ENCODE measurements around the gene ANAPC5.

DNA sequence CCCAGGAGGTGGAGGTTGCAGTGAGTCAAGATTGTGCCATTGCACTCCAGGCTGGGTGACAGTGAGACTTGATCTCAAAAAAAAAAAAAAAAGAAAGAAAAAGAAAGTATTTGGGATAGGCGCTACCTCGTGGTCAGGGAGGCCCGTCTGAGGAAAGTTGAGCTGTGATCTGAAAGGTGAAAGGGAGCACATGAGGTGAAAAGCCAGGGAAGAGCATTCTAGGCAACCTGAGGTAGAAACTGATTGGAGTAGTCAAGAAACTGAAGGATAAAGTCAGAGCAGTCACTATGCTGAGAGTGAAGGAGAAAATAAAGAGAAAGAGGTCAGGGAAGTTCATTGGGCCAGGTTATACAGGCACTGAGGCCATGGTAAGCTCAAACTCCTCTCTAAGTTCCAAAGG lies 7.7 kb downstream of the ANAPC5 start:
- TF ChIP-seq, protein P1, sequence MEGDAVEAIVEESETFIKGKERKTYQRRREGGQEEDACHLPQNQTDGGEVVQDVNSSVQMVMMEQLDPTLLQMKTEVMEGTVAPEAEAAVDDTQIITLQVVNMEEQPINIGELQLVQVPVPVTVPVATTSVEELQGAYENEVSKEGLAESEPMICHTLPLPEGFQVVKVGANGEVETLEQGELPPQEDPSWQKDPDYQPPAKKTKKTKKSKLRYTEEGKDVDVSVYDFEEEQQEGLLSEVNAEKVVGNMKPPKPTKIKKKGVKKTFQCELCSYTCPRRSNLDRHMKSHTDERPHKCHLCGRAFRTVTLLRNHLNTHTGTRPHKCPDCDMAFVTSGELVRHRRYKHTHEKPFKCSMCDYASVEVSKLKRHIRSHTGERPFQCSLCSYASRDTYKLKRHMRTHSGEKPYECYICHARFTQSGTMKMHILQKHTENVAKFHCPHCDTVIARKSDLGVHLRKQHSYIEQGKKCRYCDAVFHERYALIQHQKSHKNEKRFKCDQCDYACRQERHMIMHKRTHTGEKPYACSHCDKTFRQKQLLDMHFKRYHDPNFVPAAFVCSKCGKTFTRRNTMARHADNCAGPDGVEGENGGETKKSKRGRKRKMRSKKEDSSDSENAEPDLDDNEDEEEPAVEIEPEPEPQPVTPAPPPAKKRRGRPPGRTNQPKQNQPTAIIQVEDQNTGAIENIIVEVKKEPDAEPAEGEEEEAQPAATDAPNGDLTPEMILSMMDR (IDR thresholded peaks at IDR 0.05; ENCODE audit: low read depth, low read length, poor library complexity, severe bottlenecking), result no peak
- no peak for TF ChIP-seq EZH2phosphoT487 (IDR thresholded peaks at IDR 0.05; ENCODE audit: borderline replicate concordance, low read length)

All from DOHH2 (cell line).